Neuronal stem cell (in vitro differentiated cells): Measurements from ENCODE around the gene CIITA.

Source experiments
- DNase-seq: peaks from one replicate; pipeline ENCODE4 v3.0.0-alpha.2; 2013; ENCODE audit warnings: low spot score
- H2AFZ ChIP-seq: one replicate; pipeline ENCODE4 v1.6.1; 2013; ENCODE audit warnings: mild to moderate bottlenecking, low read length, inconsistent platforms
- H2AK5ac ChIP-seq: 2 replicates; pipeline ENCODE4 v1.6.1; 2013; ENCODE audit warnings: low read depth, mild to moderate bottlenecking, inconsistent platforms, low read length, moderate library complexity, mixed read lengths
- H2BK120ac ChIP-seq: 2 replicates; pipeline ENCODE4 v1.6.1; 2013; ENCODE audit warnings: low read depth, mild to moderate bottlenecking, inconsistent platforms, low read length, moderate library complexity, mixed read lengths
- H2BK12ac ChIP-seq: one replicate; pipeline ENCODE4 v1.6.1; 2013; ENCODE audit warnings: low read length, inconsistent platforms
- H2BK15ac ChIP-seq: 2 replicates; pipeline ENCODE4 v1.6.1; 2013; ENCODE audit warnings: mild to moderate bottlenecking, low read length, inconsistent platforms, mixed read lengths
- H2BK5ac ChIP-seq: one replicate; pipeline ENCODE4 v1.6.1; 2013; ENCODE audit warnings: inconsistent platforms, mild to moderate bottlenecking, low read length, moderate library complexity
- H3K14ac ChIP-seq: one replicate; pipeline ENCODE4 v1.6.1; 2013; ENCODE audit warnings: low read length, inconsistent platforms
- H3K18ac ChIP-seq: 2 replicates; pipeline ENCODE4 v1.6.1; 2013; ENCODE audit warnings: low read length, inconsistent platforms
- H3K23ac ChIP-seq: 2 replicates; pipeline ENCODE4 v1.6.1; 2013; ENCODE audit warnings: low read depth, mild to moderate bottlenecking, mixed read lengths, low read length, inconsistent platforms; ENCODE audit not compliant: poor library complexity
- H3K27ac ChIP-seq: replicated peaks from 3 replicates; pipeline ENCODE4 v1.5.1; 2013; ENCODE audit warnings: low read length, inconsistent platforms
- H3K27me3 ChIP-seq, 3 experiments: 2 replicates each; pipeline ENCODE4 v1.6.1; 2013; ENCODE audit warnings: low read length in 3 of 3, mild to moderate bottlenecking in 2 of 3, inconsistent platforms in 1 of 3, low read depth in 1 of 3, mixed read lengths in 1 of 3, moderate library complexity in 1 of 3; ENCODE audit not compliant: control insufficient read depth in 3 of 3, insufficient read depth in 3 of 3
- H3K36me3 ChIP-seq, 2 donors: replicated peaks in 1 of 2; 2 replicates each; pipeline ENCODE4 v1.6.1; 2013; ENCODE audit warnings: low read length in 2 of 2; ENCODE audit not compliant: control insufficient read depth in 2 of 2, insufficient read depth in 2 of 2
- H3K4ac ChIP-seq: 2 replicates; pipeline ENCODE4 v1.6.1; 2013; ENCODE audit warnings: inconsistent platforms, mild to moderate bottlenecking, low read length, moderate library complexity
- H3K4me1 ChIP-seq, 2 donors: 1 replicate in 1 of 2; 2 replicates in 1 of 2; pipeline ENCODE4 v1.6.1; 2013; ENCODE audit warnings: low read length in 2 of 2, low read depth in 1 of 2; ENCODE audit not compliant: control insufficient read depth in 2 of 2, insufficient read depth in 1 of 2
- H3K4me2 ChIP-seq: one replicate; pipeline ENCODE4 v1.6.1; 2013; ENCODE audit warnings: mild to moderate bottlenecking, low read length, inconsistent platforms; ENCODE audit not compliant: insufficient read depth, poor library complexity, severe bottlenecking
- H3K4me3 ChIP-seq, 2 donors: 2 replicates each; pipeline ENCODE4 v1.5.1; 2013; ENCODE audit warnings: low read length in 2 of 2, mild to moderate bottlenecking in 2 of 2, inconsistent platforms in 1 of 2, moderate library complexity in 1 of 2
- H3K79me1 ChIP-seq: one replicate; pipeline ENCODE4 v1.6.1; 2013; ENCODE audit warnings: low read depth, mild to moderate bottlenecking, inconsistent platforms, low read length, moderate library complexity
- H3K9ac ChIP-seq: one replicate; pipeline ENCODE4 v1.6.1; 2013; ENCODE audit warnings: mild to moderate bottlenecking, low read depth, low read length, inconsistent platforms; ENCODE audit not compliant: poor library complexity
- H3K9me3 ChIP-seq, 2 donors: replicated peaks in 1 of 2; 2 replicates each; pipeline versions ENCODE3 to v1.6.1; 2013; ENCODE audit warnings: low read length in 2 of 2, mild to moderate bottlenecking in 2 of 2, inconsistent platforms in 1 of 2, low read depth in 1 of 2, mixed read lengths in 1 of 2, moderate library complexity in 1 of 2; ENCODE audit not compliant: control insufficient read depth in 2 of 2, insufficient read depth in 1 of 2
- H4K8ac ChIP-seq: one replicate; pipeline ENCODE4 v1.6.1; 2013; ENCODE audit warnings: low read depth, mild to moderate bottlenecking, inconsistent platforms, low read length, moderate library complexity
- H4K91ac ChIP-seq: one replicate; pipeline ENCODE4 v1.6.1; 2013; ENCODE audit warnings: low read length, low read depth, mild to moderate bottlenecking, inconsistent platforms; ENCODE audit not compliant: poor library complexity
- WGBS, 2 donors: extraction: QIAGEN DNeasy Blood & Tissue Kit; methylation state at CpG; one replicate each; pipeline ENCODE4 v1.1.7; 2013; ENCODE audit warnings: missing lambda C conversion rate in 2 of 2, mixed read lengths in 1 of 2; ENCODE audit not compliant: insufficient read length in 2 of 2, insufficient replicate concordance in 1 of 2; ENCODE audit errors: extremely low coverage in 2 of 2; 5-methylcytosine and 5-hydroxymethylcytosine counted together

Gene CIITA

DNA sequence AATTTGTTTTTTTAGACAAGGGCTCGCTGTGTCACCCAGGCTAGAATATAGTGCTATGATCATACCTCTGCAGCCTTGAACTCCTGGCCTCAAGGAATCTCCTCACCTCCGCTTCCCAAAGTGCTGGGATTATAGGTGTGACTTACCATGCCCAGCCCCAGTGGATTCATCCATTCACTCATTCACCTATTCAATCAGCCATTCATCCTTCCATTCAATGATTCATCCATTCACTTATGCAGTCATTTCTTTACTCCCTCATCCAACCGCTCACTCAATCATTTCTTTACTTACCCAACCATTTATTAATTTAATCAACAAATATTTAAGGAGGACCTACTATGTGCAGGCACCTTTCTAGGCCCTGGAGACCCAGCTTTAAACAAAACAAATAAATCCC is 39.5 kb downstream of the CIITA start:
- DNase-seq = no peak
- Histone ChIP-seq H2BK120ac (no peak overlapping the region), H2BK5ac (no peak overlapping the region), H3K23ac (no peak overlapping the region), H3K9me3 (no peaks in the 10 kb centered on the region), H2BK12ac (no peak overlapping the region), H3K4me2 (no peak overlapping the region), H4K91ac (no peak overlapping the region), H3K79me1 (no peaks in the 10 kb centered on the region), H3K14ac (no peak overlapping the region), H3K4me3 (no peak overlapping the region), H4K8ac (no peak overlapping the region), H3K4ac (no peak overlapping the region), H3K9ac (no peak overlapping the region), H3K27me3 (peaks cover 0 to 3% (median 0%) of the 10 kb centered on the region in 3 experiments), H3K4me1 (peaks cover 0 to 4% of the 10 kb centered on the region in 2 donors), H3K36me3 (no peaks in the 10 kb centered on the region), H3K27ac (no peak overlapping the region), H2BK15ac (no peak overlapping the region), H2AK5ac (no peak overlapping the region), H2AFZ (no peak overlapping the region), H3K18ac (no peak overlapping the region)
- WGBS, 2 donors = 100% methylated on average over 1 of the region's 3 CpGs

DNA sequence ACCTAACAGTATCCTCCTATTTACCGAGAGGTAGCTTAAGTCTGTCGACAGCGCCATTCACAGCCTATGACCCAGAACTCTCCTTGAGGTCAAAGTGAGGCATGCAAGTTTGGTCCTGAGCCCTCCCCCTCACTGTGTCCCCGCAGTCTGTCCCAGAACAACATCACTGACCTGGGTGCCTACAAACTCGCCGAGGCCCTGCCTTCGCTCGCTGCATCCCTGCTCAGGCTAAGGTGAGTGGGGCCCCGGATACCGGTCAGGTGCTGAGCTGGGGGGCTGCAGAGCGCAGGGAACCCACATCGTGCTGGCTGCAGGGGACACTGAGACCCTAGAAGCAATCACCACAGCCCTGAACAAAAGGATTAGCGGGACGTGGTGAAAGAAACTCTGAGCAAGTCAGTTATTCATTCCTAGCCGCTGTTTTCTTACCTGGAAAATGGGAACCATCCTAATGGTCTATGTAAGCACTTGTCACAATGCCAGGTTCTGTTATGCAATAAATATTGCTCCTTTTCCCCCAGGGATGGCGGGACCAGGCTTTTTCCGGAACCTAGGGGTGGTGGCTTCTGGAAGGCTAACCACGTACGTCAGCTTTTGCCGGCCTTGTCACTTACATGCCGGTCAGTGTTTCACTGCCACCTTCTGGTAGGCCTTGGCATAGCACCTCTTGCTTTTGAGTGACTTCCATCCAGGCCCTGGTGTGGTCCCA is 41.4 kb downstream of the CIITA start:
- WGBS, 2 donors = no CpG with 5 or more reads among the region's 21 CpGs
- H3K9me3 ChIP-seq = no peaks in the 10 kb centered on the region
- no peaks in the 10 kb centered on the region for H3K36me3 ChIP-seq
- H2BK15ac ChIP-seq = no peak overlapping the region
- peaks cover 0 to 4% of the 10 kb centered on the region in 2 donors for H3K4me1 ChIP-seq
- H2BK12ac ChIP-seq = no peak overlapping the region
- peak; percentile 91 for DNase-seq
- no peak overlapping the region for H4K91ac ChIP-seq
- H3K4ac ChIP-seq = no peak overlapping the region
- no peak overlapping the region for H4K8ac ChIP-seq
- H3K4me2 ChIP-seq = peak overlapping the region; percentile 27
- H3K27me3 ChIP-seq = peaks cover 0 to 3% (median 0%) of the 10 kb centered on the region in 3 experiments
- no peak overlapping the region for H2BK5ac ChIP-seq
- no peak overlapping the region for H3K27ac ChIP-seq
- H2AFZ ChIP-seq = peak overlapping the region; percentile 39
- no peak overlapping the region for H3K4me3 ChIP-seq
- no peaks in the 10 kb centered on the region for H3K79me1 ChIP-seq
- H2BK120ac ChIP-seq = no peak overlapping the region
- peak overlapping the region; percentile 11 for H2AK5ac ChIP-seq
- H3K9ac ChIP-seq = peak overlapping the region; percentile 53
- peak overlapping the region; percentile 76 for H3K18ac ChIP-seq
- no peak overlapping the region for H3K14ac ChIP-seq
- peak overlapping the region; percentile 11 for H3K23ac ChIP-seq

DNA sequence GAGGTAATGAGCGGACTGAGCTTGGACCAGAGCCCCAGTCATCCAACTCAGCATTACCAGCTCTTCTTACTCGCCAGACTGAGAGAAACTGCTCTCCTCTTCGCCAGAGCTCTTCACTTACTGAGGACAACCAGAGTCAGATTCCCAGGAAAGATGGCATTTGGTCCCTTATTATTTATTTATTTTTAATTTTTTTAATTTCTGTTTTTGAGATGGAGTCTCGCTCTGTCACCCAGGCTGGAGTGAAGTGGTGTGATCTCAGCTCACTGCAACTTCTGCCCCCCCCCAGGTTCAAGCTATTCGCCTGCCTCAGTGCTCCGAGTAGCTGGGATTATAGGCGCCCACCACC is 42.0 kb downstream of the CIITA start:
- no peak overlapping the region for H3K18ac ChIP-seq
- H2BK5ac ChIP-seq = no peak overlapping the region
- no peak overlapping the region for H3K9ac ChIP-seq
- H2BK12ac ChIP-seq = no peak overlapping the region
- WGBS, 2 donors = no CpG with 5 or more reads among the region's 7 CpGs
- no peaks in the 10 kb centered on the region for H3K79me1 ChIP-seq
- H3K4me3 ChIP-seq = no peak overlapping the region
- no peak overlapping the region for H2AFZ ChIP-seq
- no peak overlapping the region for H3K23ac ChIP-seq
- no peak overlapping the region for H3K4me2 ChIP-seq
- H3K9me3 ChIP-seq = no peaks in the 10 kb centered on the region
- no peaks in the 10 kb centered on the region for H3K36me3 ChIP-seq
- DNase-seq = no peak
- H3K14ac ChIP-seq = no peak overlapping the region
- H3K4me1 ChIP-seq = peaks cover 0 to 4% of the 10 kb centered on the region in 2 donors
- H2AK5ac ChIP-seq = no peak overlapping the region
- peaks cover 0 to 3% (median 0%) of the 10 kb centered on the region in 3 experiments for H3K27me3 ChIP-seq
- no peak overlapping the region for H4K8ac ChIP-seq
- H2BK15ac ChIP-seq = no peak overlapping the region
- H2BK120ac ChIP-seq = no peak overlapping the region
- no peak overlapping the region for H4K91ac ChIP-seq
- H3K27ac ChIP-seq = no peak overlapping the region
- H3K4ac ChIP-seq = no peak overlapping the region

DNA sequence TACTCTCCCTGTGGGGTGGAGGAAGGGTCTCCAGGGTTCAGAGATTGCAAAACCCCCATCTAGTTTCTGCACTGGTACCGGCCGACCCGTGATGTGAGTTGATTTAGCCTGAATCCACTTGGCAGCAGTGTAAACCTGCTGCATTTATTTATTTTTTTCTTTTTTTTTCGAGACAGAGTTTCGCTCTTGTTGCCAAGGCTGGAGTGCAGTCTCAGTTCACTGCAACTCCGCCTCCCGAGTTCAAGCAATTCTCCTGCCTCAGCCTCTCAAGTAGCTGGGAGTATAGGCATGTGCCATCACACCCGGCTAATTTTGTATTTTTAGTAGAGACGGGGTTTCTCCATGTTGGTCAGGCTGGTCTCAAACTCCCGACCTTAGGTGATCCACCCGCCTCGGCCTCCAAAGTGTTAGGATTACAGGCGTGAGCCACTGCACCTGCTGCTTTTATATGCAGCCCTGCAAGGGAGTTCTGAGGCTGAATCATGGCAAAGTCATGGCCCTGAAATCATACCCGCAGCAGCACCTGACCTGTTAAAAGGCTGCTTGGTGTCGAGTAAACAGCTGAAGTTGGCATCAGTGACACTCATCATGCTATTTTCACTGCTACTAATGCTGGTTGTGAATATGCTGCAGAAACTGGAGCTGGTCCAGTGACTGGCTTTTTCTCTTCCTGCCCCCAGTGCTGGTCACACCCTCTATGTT is 43.9 kb downstream of the CIITA start:
- H4K8ac ChIP-seq = no peak overlapping the region
- H3K9me3 ChIP-seq = peaks cover 0 to 2% of the 10 kb centered on the region in 2 donors
- no peak overlapping the region for H3K23ac ChIP-seq
- H3K14ac ChIP-seq = no peak overlapping the region
- no peak for DNase-seq
- no peak overlapping the region for H3K27ac ChIP-seq
- no peak overlapping the region for H2BK120ac ChIP-seq
- H3K4me1 ChIP-seq = peaks cover 0 to 4% of the 10 kb centered on the region in 2 donors
- H2AK5ac ChIP-seq = no peak overlapping the region
- no CpG with 5 or more reads among the region's 15 CpGs for WGBS, 2 donors
- H2AFZ ChIP-seq = no peak overlapping the region
- H3K79me1 ChIP-seq = no peaks in the 10 kb centered on the region
- H3K4ac ChIP-seq = no peak overlapping the region
- no peak overlapping the region for H3K9ac ChIP-seq
- H3K36me3 ChIP-seq = peaks cover 0 to 6% of the 10 kb centered on the region in 2 donors
- H2BK5ac ChIP-seq = no peak overlapping the region
- H2BK15ac ChIP-seq = no peak overlapping the region
- H2BK12ac ChIP-seq = no peak overlapping the region
- H3K18ac ChIP-seq = no peak overlapping the region
- no peaks in the 10 kb centered on the region for H3K27me3 ChIP-seq
- H3K4me2 ChIP-seq = no peak overlapping the region
- H3K4me3 ChIP-seq = no peak overlapping the region
- no peak overlapping the region for H4K91ac ChIP-seq
